G401 (cell line): ENCODE data around the gene GNL1. TPM values are rescaled to one million over a fixed set of nuclear protein-coding genes. Genes with fewer than 3 reads are reported as not detected.

ENCODE experiments used
- DNase-seq: peaks from one replicate; pipeline ENCODE4 v3.0.0-alpha.2; 2015; ENCODE audit warnings: low spot score
- in situ Hi-C: cut with HindIII; loops from 2 replicates; pipeline ENCODE4 v1.10.0; 2016; ENCODE audit warnings: low sequenced_read_pairs, mixed read lengths
- total RNA-seq: library from RNA; depleted of rRNA; stranded (reverse); fragments of >200 nt; shearing (Covaris generic); gene quantifications from 2 replicates; pipeline ENCODE4 v1.2.3, GENCODE V29; 2014

The GNL1 gene
- total RNA-seq, 1 experiment from 2014 or later = 102 TPM

- in situ Hi-C loops = no loop called here
- DNase-seq = peak; percentile 97
Observed at GRCh38 chr6:30571075-30571761, 14.9 kb upstream of the GNL1 start, which contains the start of gene ABCF1. Gene ABCF1, plus strand, starts transcription at chr6:30571442. Its CDS starts 46 bp downstream, at chr6:30571488.

DNA sequence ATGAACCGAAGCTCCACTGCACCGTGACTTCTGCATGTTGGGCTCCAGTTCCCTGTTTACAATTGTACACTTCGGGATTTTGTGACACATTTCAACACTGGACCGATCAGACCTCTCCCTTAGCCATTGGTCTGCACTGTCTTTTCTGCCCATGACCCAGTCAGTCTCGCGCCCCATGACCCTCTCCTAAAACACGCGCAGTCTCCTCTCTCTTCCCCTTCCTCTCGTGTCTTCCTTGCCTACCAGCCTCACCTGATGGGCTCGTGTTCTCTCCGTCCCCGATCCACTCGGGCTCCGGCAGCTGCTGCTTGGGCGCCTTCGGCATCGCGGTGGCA, 14.4 kb upstream of the GNL1 start:
- DNase-seq = no peak
- in situ Hi-C loops = no loop called here

DNA sequence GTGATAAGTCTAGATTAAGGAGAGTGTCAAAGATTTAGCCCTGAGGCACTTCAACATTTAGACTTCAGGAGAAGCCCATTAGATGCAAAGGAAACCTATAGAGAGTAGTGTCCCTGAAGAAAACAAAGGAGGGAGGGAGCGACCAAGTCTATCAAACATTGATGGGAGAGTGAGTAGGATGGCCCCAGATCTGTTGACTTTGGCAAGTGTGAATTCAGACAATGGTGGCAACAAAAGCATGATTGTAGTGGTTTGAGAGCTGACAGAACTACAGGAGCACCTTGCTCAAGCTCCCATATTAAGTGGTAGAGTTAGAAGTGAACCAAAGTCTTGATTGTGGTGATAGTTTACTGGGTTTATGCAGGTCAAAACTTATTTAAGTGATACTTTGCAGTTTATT, 14.0 kb upstream of the GNL1 start:
- in situ Hi-C loops = no loop called here
- DNase-seq = no peak

DNA sequence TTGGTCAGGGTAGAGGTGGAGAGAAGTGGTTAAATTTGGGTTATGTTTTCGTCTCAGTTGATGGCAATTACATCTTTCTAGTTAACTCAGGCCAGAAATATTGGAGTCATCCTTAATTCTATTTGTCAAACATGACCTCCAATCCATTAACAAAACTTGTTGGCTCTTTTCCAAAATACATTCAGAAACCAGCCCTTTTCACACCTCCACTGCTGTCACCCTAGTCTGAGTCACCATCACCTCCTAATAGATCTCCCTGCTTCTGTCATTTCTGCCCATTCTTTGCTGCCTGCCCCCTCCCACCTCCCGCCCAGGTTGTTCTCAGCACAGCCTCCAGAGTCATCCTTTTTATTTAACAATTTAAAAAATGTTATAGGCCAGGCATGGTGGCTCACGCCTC, 12.0 kb upstream of the GNL1 start:
- in situ Hi-C loops = no loop called here
- no peak for DNase-seq

GRCh38 chr6:30565772-30566171, 9.5 kb upstream of the GNL1 start:
- DNase-seq = no peak
- in situ Hi-C loops = no loop called here

- no peak for DNase-seq
- in situ Hi-C loops = no loop called here
Observed at GRCh38 chr6:30564114-30564513, 7.8 kb upstream of the GNL1 start.

- DNase-seq = no peak
- in situ Hi-C loops = no loop called here
Observed at GRCh38 chr6:30562470-30563425, 6.5 kb upstream of the GNL1 start.

DNA sequence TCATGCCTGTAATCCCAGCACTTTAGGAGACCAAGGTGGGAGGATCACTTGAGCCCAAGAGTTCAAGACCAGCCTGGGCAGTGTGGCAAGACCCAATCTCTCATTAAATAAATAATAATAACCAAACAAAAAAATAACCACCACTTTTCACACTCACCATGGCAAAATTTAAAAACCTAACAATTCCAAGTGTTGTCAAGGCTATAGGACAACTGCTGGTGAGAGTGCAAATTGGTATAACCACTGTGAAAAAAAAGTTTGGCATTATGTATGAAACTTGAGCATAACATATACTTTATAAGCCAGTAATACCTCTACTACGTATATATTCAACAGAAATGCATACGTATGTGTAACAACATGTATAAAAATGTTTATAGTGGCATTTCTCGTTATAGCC, 4.6 kb upstream of the GNL1 start:
- no peak for DNase-seq
- in situ Hi-C loops = no loop called here

GRCh38 chr6:30557683-30557981, 1.3 kb upstream of the GNL1 start:
- in situ Hi-C loops = no loop called here
- no peak for DNase-seq

DNA sequence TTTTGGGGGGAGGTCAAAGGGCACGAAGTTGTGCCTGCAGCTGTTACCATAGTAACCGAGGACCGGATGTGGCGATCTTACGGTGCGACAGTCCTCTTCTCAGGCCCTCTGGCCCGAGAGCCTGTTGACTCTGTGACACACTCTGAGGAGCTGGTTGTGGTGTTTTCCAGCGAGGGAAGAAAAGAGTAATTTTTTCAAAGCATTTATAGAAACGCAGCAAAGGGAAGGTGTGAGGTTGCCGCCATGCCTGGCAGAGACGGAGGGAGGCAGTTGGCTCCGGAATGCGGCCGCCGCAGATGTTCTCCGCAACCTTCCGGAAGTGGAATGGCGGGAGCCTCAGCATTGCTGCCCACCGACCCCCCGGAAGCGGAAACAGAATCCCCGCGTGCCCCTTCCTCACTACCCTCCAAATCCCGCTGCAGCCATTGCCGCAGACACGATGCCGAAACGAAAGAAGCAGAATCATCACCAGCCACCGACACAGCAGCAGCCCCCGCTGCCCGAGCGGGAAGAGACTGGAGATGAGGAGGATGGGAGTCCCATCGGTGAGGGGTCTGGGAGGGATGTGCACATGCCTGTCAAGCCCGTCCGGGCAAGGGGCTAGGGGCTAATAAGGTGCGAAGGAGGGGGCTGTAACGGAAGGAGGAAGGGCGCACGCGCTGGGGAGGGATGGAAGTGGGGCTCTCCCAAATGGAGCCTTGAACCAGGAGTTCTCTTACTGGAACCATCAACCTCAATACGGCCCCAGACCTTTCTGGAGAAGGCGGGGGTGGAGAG, 805 bp upstream of the GNL1 start, which contains the start of gene PRR3:
TSS of gene PRR3 (plus strand) at position 390 of the 777 bp plus-strand sequence. CDS start at position 440, 50 bp downstream.
- peak; percentile 90 for DNase-seq
- in situ Hi-C loops = no loop called here

GRCh38 chr6:30555816-30556065, 548 bp downstream of the GNL1 start:
- DNase-seq = no peak
- in situ Hi-C loops = no loop called here

GRCh38 chr6:30554962-30555815, 1.1 kb downstream of the GNL1 start:
- in situ Hi-C loops = no loop called here
- peak; percentile 40 for DNase-seq

- in situ Hi-C loops = no loop called here
- no peak for DNase-seq
Observed at GRCh38 chr6:30554404-30554803, 1.9 kb downstream of the GNL1 start.

- in situ Hi-C loops = loop anchor here (10.0 kb wide), 1 partner anchor 64 kb away; the partner anchor contains the start of gene HLA-E
- no peak for DNase-seq
Observed at GRCh38 chr6:30548375-30548774, 7.9 kb downstream of the GNL1 start.

DNA sequence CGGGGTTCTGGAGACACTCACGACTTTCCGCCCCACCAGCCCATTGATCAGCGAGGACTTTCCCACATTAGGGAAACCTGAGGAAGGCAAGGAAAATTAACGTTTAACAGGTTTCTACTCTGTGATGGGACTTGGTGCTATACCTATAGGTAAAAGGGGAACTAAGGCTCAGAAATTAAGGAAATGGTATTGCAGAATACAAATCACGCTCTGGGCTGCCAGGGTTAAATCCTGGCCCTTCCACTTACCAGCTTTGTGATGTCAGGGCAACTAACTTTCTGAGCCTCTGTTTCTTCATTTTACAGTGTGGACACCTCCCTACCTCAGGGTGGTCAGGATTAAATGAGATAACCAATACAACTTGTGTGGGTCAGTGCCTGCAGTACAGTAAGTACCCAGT, 8.8 kb downstream of the GNL1 start:
- no peak for DNase-seq
- in situ Hi-C loops = loop anchor here (10.0 kb wide), 1 partner anchor 63 kb away; the partner anchor contains the start of gene HLA-E

DNA sequence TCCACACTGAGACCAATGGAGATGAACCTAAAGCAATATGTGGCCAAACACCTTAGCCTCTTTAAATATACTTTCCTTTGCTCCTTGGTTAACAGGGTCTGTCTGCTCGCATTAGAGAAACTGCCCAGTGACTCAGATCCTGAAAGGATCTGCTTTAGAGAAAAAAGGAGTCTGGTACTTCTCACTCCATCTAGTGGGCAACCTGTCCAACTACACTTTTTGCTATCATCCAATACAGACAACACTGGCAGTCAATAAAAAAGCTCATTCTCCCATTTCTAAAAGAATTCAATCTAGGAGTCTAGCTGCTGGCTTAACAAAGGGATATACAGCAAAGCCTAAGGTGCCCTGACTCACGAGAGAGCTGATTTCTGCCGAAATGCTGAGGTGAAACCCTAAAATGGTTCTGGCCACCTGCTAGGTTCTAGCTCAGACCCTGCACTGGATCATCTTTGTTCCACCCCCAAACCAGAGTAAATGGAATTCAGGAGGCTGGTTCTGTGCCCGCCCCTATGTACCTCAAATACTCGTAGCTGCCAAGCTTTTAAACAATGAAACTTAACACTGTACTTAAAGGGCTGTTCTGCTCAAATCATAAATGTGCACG, 11.5 kb downstream of the GNL1 start:
- in situ Hi-C loops = loop anchor here (10.0 kb wide), 1 partner anchor 60 kb away; the partner anchor contains the start of gene HLA-E
- peak; percentile 69 for DNase-seq

- DNase-seq = no peak
- in situ Hi-C loops = loop anchor here (10.0 kb wide), 1 partner anchor 59 kb away; the partner anchor contains the start of gene HLA-E
Observed at GRCh38 chr6:30543821-30544220, 12.5 kb downstream of the GNL1 start.

- in situ Hi-C loops = loop anchor here (10.0 kb wide), 1 partner anchor 58 kb away; the partner anchor contains the start of gene HLA-E
- DNase-seq = no peak
Observed at GRCh38 chr6:30542915-30543314, 13.4 kb downstream of the GNL1 start.
